Neural cell (in vitro differentiated cells): ENCODE results near the gene GFRA1. TPM values are rescaled to one million over a fixed set of nuclear protein-coding genes. Genes with fewer than 3 reads are reported as not detected.

Experiments used
- H2AFZ ChIP-seq: fragments of 200-600, 300-800 bp; sonication (generic), shearing (Covaris generic); 2 replicates; pipeline ENCODE4 v1.6.0; 2014; ENCODE audit warnings: low read depth, mild to moderate bottlenecking, antibody characterized with exemption, low read length, moderate library complexity
- H3F3A ChIP-seq: fragments of 200-600 bp; shearing (Covaris generic); 2 replicates; pipeline ENCODE4 v1.6.1; 2016; ENCODE audit warnings: mild to moderate bottlenecking, moderate library complexity, mixed read lengths, antibody characterized with exemption, low read length; ENCODE audit not compliant: insufficient read depth, poor library complexity, severe bottlenecking
- H3K27ac ChIP-seq: fragments of 200-600, 300-800 bp; sonication (generic), shearing (Covaris generic); 2 replicates; pipeline ENCODE4 v1.5.1; 2014; ENCODE audit warnings: mild to moderate bottlenecking, low read length, moderate library complexity
- H3K27me3 ChIP-seq: fragments of 300-800, 200-600 bp; sonication (generic), shearing (Covaris generic); 2 replicates; pipeline ENCODE4 v1.6.0; 2014; ENCODE audit warnings: mild to moderate bottlenecking, low read depth, low read length, moderate library complexity; ENCODE audit not compliant: insufficient read depth
- H3K36me3 ChIP-seq: fragments of 300-800, 200-600 bp; sonication (generic), shearing (Covaris generic); 2 replicates; pipeline ENCODE4 v1.5.1; 2014; ENCODE audit warnings: mild to moderate bottlenecking, antibody characterized with exemption, low read length, moderate library complexity; ENCODE audit not compliant: insufficient read depth
- H3K4me2 ChIP-seq: fragments of 300-800, 200-600 bp; sonication (generic), shearing (Covaris generic); 2 replicates; pipeline ENCODE4 v1.6.0; 2014; ENCODE audit warnings: mild to moderate bottlenecking, low read length
- H3K4me3 ChIP-seq: fragments of 300-800, 200-600 bp; sonication (generic), shearing (Covaris generic); 2 replicates; pipeline ENCODE4 v1.5.1; 2014; ENCODE audit warnings: mild to moderate bottlenecking, low read length, moderate library complexity
- H3K79me2 ChIP-seq: fragments of 200-600 bp; shearing (Covaris generic); replicated peaks from 2 replicates; pipeline ENCODE4 v1.6.0; 2014; ENCODE audit warnings: mild to moderate bottlenecking, low read length, moderate library complexity; ENCODE audit not compliant: insufficient read depth
- H3K9ac ChIP-seq: fragments of 300-800, 200-600 bp; sonication (generic), shearing (Covaris generic); 2 replicates; pipeline ENCODE4 v1.6.1; 2016; ENCODE audit warnings: mild to moderate bottlenecking, low read length, mixed read lengths
- H3K9me2 ChIP-seq: fragments of 200-600 bp; shearing (Covaris generic); 2 replicates; pipeline ENCODE4 v1.6.1; 2016; ENCODE audit warnings: mild to moderate bottlenecking, low read length, mixed read lengths; ENCODE audit not compliant: insufficient read depth
- H3K9me3 ChIP-seq: fragments of 200-600, 300-800 bp; sonication (generic), shearing (Covaris generic); 2 replicates; pipeline ENCODE4 v1.6.1; 2016; ENCODE audit warnings: mild to moderate bottlenecking, mixed run types, low read length, moderate library complexity, mixed read lengths
- H4K20me1 ChIP-seq: fragments of 200-600 bp; shearing (Covaris generic); 2 replicates; pipeline ENCODE4 v1.6.1; 2016; ENCODE audit warnings: mild to moderate bottlenecking, mixed run types; ENCODE audit not compliant: insufficient read depth
- CTCF ChIP-seq: fragments of 450-650 bp; IDR thresholded peaks from 2 replicates; pipeline ENCODE4 v1.5.1; 2014; ENCODE audit warnings: antibody characterized with exemption, mild to moderate bottlenecking, moderate library complexity; ENCODE audit not compliant: poor library complexity, severe bottlenecking
- EP300 ChIP-seq: fragments of 450-650 bp; conservative IDR thresholded peaks from 2 replicates; pipeline ENCODE4 v1.6.1; 2014; ENCODE audit warnings: antibody characterized with exemption, mild to moderate bottlenecking, moderate library complexity; ENCODE audit not compliant: poor library complexity, severe bottlenecking
- EZH2 ChIP-seq: fragments of 200-600, 300-800 bp; shearing (Covaris generic), sonication (generic); IDR thresholded peaks from 2 replicates; pipeline ENCODE4 v1.6.1; 2014; ENCODE audit warnings: antibody characterized with exemption, low read length, borderline replicate concordance, mild to moderate bottlenecking; ENCODE audit not compliant: insufficient read depth, poor library complexity, severe bottlenecking
- MXI1 ChIP-seq: fragments of 450-650 bp; conservative IDR thresholded peaks from 2 replicates; pipeline ENCODE4 v1.6.1; 2014; ENCODE audit warnings: antibody characterized with exemption, mild to moderate bottlenecking; ENCODE audit not compliant: poor library complexity, severe bottlenecking
- POLR2AphosphoS5 ChIP-seq: IDR thresholded peaks from 2 replicates; pipeline ENCODE4 v1.6.1; 2012
- RAD21 ChIP-seq: fragments of 450-650 bp; conservative IDR thresholded peaks from 2 replicates; pipeline ENCODE4 v1.6.1; 2014; ENCODE audit warnings: antibody characterized with exemption, mild to moderate bottlenecking, moderate library complexity
- SMC3 ChIP-seq: fragments of 450-650 bp; conservative IDR thresholded peaks from 2 replicates; pipeline ENCODE4 v1.6.1; 2014; ENCODE audit warnings: antibody characterized with exemption, mild to moderate bottlenecking, moderate library complexity; ENCODE audit not compliant: poor library complexity
- TAF1 ChIP-seq: IDR thresholded peaks from 2 replicates; pipeline ENCODE4 v1.6.1; 2012; ENCODE audit warnings: low read depth
- polyA plus RNA-seq: library from polyadenylated mRNA; depleted of rRNA; stranded (reverse); fragments of >200 nt; gene quantifications from 2 replicates; pipeline ENCODE4 v1.2.3, GENCODE V29; 2014
- TF ChIP-seq, protein P1 (sequence below): IDR thresholded peaks from 2 replicates; pipeline ENCODE4 v1.6.1; 2012; ENCODE audit warnings: borderline replicate concordance

Gene GFRA1
- polyA plus RNA-seq, 1 donor from 2014 or later, result 2.3 TPM

GRCh38 chr10:116007256-116007891 lies 265.6 kb downstream of the GFRA1 start:
- H2AFZ ChIP-seq, result no peak overlapping the region
- H3K27me3 ChIP-seq, result no peaks in the 10 kb centered on the region
- H3F3A ChIP-seq, result no peaks in the 10 kb centered on the region
- H3K9me2 ChIP-seq, result no peaks in the 10 kb centered on the region
- no peak overlapping the region for H3K4me3 ChIP-seq
- no peaks in the 10 kb centered on the region for H3K36me3 ChIP-seq
- TF ChIP-seq SMC3 (no peak), TAF1 (no peak), EP300 (no peak), MXI1 (no peak), POLR2AphosphoS5 (no peak), CTCF (no peak), RAD21 (no peak), EZH2 (no peak)
- TF ChIP-seq, protein P1, sequence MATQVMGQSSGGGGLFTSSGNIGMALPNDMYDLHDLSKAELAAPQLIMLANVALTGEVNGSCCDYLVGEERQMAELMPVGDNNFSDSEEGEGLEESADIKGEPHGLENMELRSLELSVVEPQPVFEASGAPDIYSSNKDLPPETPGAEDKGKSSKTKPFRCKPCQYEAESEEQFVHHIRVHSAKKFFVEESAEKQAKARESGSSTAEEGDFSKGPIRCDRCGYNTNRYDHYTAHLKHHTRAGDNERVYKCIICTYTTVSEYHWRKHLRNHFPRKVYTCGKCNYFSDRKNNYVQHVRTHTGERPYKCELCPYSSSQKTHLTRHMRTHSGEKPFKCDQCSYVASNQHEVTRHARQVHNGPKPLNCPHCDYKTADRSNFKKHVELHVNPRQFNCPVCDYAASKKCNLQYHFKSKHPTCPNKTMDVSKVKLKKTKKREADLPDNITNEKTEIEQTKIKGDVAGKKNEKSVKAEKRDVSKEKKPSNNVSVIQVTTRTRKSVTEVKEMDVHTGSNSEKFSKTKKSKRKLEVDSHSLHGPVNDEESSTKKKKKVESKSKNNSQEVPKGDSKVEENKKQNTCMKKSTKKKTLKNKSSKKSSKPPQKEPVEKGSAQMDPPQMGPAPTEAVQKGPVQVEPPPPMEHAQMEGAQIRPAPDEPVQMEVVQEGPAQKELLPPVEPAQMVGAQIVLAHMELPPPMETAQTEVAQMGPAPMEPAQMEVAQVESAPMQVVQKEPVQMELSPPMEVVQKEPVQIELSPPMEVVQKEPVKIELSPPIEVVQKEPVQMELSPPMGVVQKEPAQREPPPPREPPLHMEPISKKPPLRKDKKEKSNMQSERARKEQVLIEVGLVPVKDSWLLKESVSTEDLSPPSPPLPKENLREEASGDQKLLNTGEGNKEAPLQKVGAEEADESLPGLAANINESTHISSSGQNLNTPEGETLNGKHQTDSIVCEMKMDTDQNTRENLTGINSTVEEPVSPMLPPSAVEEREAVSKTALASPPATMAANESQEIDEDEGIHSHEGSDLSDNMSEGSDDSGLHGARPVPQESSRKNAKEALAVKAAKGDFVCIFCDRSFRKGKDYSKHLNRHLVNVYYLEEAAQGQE, result no peak
- H3K9me3 ChIP-seq, result peaks cover 4% of the 10 kb centered on the region
- no peaks in the 10 kb centered on the region for H4K20me1 ChIP-seq
- no peak overlapping the region for H3K27ac ChIP-seq
- H3K79me2 ChIP-seq, result no peaks in the 10 kb centered on the region
- H3K9ac ChIP-seq, result no peak overlapping the region
- H3K4me2 ChIP-seq, result no peak overlapping the region

Other genes starting within 250 kb of the GFRA1 start
- not detected in 2 replicates for gene CCDC172, start 51.2 kb upstream of the GFRA1 start, polyA plus RNA-seq
- gene PNLIPRP3, start 154.6 kb upstream of the GFRA1 start, polyA plus RNA-seq, result not detected in 2 replicates